Activated T-cell treated with anti-CD3 and anti-CD28 coated beads for 4 hours (primary cell): ENCODE results near the gene CPT1B.
A peak's percentile ranks its signal among the peaks of the same experiment; 100 is the strongest.

Experiments used
- DNase-seq: peaks from one replicate; pipeline ENCODE4 v3.0.0-alpha.2; 2020

Gene CPT1B

DNA sequence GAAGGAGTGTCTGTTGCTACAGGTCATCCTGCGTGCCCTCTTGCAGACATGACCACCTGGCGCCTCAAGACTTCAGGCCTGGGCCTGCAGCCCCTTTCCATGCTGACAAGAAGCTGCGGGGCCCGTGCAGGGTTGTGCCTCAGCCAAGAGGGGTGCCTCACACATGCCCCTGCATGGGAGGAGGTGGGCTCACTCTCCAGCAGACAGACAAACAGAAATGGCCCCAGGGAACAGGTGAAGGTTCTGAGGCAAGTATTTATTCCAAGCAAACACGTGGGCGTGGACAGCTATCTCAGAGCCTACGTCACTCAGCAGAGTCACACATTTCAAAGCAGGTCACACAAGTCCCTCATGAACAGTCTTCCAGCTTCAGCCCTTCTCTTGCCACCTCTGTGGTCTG, 9.6 kb downstream of the CPT1B start:
- no peak for DNase-seq

DNA sequence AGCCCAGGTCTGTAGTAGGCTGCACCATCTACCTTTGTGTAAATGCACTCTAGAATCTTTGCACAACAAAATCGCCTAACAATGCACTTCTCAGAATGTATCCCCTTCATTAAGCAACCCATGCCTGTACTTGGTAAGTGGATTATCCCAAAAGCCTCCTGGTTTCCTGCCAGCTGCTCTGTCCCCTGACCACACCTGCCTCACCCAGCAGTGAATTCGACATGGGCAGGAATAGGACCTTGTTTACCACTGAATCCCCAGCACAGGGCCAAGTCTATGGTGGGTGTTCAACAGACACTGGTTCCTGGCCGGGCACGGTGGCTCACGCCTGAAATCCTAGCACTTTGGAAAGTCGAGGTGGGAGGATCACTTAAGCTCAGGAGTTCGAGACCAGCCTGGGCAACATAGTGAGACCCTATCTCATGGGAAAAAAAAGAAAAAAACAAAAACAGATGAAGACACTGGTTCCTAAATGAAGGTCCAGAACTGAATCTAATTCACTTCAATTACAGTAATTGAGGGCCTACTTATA, 10.4 kb downstream of the CPT1B start:
- DNase-seq: no peak

DNA sequence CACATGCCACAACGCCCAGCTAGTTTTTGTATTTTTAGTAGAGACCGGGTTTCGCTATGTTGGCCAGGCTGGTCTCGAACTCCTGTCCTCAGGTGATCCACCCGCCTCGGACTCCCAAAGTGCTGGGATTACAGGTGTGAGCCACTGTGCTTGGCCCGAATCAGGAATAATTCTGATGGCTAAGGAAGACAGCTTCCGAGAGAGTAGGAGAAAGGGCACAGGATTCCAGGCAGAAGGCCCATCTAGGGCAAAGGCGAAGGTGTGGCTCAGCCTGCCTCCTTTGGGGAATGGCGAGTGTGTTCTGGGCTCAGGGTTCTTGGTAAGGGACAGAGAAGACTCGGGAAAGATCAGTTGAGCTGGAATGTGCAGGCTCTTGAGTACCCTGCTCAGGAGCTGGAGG, 13.9 kb downstream of the CPT1B start:
- no peak for DNase-seq

GRCh38 chr22:50563413-50564160, 14.6 kb downstream of the CPT1B start:
- DNase-seq: no peak

- DNase-seq: peak; percentile 96
Measured at GRCh38 chr22:50562523-50563412, 15.5 kb downstream of the CPT1B start, which contains the start of gene SYCE3. SYCE3 (minus strand) TSS chr22:50562919; CDS start chr22:50556405, 6,514 bp downstream.

- DNase-seq: no peak
Measured at GRCh38 chr22:50561401-50562358, 16.5 kb downstream of the CPT1B start.

GRCh38 chr22:50560034-50560433, 18.2 kb downstream of the CPT1B start:
- DNase-seq: no peak

DNA sequence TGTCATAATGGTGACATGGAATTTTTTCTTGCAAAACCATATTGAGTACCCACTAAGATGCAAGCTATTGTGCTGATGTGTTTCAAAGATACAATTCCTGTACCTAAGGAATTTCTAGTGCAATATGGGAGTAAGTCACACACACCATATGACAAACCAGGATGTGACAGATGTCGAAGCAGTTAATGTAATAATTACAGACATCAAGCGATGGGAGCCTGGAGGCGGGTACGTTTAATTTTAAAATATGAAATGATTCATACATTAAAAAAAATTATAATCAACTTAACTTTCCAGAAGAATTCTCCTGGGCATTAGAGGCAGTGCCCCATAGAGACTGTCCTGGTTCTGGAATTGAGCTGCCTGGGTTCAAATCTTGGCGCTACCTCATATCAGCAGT, 21.5 kb downstream of the CPT1B start:
- no peak for DNase-seq

DNA sequence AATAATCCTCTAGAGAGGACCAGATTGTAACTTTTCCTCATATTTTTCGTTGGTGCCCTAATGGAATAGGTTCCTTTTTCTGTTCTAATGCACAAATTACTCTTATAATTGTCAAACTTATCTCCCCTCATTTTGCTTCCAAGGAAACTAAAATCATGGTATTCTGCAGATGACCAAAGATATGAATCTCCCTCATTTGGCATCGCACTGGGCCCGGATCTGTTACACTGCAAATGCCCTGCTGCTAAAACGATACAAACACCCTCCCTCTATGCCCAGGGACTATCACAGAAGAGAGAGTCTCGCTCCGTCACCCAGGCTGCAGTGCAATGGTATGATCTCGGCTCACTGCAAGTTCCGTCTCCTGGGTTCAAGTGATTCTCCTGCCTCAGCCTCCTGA, 24.9 kb downstream of the CPT1B start:
- no peak for DNase-seq

- no peak for DNase-seq
Measured at GRCh38 chr22:50551160-50551752, 27.0 kb downstream of the CPT1B start.

- no peak for DNase-seq
Measured at GRCh38 chr22:50550395-50550794, 27.8 kb downstream of the CPT1B start.

- DNase-seq: no peak
Measured at GRCh38 chr22:50548921-50549790, 29.1 kb downstream of the CPT1B start.

DNA sequence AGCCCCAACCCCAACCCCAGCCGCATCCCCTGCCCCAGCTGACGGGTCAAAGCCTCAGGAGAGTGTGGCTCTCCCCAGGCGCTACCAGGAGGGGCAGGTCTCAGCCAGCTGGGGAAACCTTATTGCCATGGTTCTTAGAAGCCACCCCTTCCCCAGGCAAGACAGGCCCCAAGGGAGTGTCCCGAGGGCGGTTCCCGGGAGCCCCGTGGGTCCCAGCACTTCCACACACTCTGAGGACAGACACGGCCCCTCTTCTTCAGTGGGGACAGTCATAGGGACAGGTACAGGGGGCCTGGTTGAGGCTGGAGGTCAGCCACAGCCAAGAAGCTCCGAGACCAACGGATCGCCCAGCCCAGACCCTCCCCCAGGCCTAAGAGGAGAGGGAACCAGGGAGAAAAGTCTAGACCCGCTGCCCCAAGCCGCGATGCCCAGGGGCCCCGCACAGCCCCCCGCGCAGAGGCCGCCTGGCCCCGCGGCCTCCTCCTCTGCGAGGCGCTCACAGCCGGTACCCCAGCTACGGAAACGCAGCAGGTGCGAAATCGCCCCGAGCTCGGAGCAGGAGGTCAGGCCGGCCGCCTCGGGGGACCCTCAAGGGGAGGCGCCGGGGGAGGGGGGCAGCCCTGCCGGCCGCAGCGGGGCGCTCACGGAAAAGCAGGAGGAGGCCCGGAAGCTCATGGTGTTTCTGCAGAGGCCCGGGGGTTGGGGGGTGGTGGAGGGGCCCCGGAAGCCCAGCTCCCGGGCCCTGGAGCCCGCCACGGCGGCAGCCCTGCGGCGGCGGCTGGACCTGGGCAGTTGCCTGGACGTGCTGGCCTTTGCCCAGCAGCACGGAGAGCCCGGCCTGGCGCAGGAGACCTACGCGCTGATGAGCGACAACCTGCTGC, 29.9 kb downstream of the CPT1B start:
- no peak for DNase-seq

DNA sequence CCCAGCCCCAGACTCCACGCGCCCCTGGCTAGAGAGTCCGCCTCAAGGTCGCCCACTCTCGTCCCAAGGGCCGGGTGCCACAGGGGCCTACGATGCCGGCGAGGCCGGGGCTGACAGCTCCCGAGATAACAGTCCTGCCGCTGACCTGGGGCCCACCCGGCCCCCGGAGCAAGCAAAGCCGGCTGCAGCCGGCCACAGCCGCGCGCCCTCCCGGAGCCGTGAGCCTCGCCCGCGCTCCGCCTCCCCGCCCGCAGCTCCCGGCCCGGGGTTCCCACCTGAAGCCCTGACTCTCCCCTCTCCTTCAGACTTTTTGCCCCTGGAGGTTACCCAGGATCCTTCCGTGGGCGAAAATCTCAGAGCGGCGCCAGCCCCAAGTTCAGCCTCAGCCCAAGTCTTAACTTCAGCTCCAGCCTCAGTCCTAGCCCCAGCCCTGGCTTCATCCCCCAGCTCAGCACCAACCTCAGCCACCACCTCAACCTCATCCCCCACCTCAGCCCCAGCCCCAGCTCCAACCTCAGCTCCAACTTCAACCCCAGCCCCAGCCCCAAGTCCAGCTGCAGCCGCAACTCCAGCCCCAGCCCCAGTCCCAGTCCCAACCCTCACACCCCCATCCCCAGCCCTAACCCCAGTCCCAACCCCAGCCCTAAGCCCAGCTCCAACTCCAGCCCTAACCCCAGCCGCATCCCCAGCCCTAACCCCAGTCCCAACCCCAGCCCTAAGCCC, 30.8 kb downstream of the CPT1B start:
- DNase-seq: no peak

DNA sequence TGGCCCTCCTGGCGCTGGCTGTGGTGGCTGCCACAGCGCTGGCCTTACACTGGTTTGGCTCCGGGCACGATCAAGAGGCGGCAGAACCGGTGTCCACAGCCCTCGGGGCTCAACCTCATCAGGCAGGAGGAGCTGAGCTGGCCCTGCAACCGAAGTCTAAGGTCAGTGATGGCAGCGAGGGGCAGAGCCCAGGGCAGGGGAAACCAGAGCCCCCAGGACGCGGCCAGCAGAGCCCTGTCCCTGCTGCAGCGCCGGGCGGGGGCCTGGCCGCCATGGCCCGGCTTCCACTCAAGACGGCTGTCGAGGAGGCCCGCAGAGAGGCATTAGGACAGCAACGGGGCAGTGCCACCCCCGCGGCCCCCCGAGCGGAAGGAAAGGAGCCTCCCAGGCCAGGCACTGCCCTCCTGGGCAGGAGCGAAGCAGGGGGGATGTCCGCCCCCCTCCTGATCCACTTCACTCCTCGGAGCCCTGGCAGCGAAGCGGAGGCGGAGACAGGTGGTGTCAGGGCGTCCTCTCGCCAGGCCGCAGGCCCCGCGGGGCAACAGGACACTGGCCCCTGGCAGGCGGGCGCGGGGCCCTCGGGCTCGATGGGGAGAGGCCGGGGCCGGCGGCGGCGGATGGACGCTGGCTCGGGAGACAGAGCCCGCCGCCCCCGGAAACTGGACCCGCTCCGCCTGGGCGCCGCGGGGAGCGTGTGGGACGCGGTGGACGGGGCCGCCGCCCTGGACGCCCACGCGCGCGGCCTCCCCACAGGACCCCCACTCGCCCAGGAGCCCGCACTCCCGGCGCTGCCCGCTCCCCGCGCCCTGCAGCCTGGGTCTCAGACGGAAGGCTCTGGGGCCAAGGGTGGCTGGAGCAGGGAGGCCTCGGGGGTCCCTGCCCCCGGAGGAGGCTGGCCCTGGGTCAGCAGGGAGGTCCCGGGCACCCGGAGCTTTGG, 31.6 kb downstream of the CPT1B start:
- no peak for DNase-seq

GRCh38 chr22:50545522-50546325, 32.5 kb downstream of the CPT1B start, which contains the start of gene KLHDC7B:
KLHDC7B (plus strand) TSS chr22:50545899; CDS start chr22:50546244, 345 bp downstream.
- DNase-seq: no peak

DNA sequence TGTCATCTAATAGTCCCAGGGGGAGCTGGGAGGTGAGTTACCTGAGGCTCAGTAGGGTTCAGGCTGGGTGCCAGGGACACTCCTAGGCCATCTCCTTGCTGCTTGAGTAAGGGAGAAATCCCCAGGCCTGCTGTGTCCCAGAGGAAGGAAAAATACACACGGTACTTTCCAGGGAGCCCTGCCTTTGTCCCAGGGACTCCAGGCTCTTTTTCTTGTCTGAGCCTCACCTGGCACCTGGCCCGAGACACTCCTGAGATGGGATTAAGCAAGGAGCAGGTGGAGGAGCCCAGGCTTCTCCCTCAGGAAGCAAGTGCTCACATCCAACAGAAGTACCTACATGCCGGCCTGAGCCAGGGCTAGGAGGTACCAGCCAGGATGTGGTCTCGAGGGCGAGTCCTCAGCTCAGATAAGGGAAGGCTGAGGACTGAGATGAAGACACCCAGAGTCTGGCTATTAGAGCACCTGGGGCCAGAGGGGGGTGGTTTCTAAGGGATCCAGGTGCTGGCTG, 33.4 kb downstream of the CPT1B start:
- DNase-seq: no peak
